Hematopoietic multipotent progenitor cell treated with erythropoietin and hydrocortisone succinate and interleukin-3 and kit ligand, for 15 days (in vitro differentiated cells): ENCODE measurements around the gene LMX1B.
"Not testable (repeated sequence)": the region's sequence is repeated elsewhere in the genome, so short reads cannot be mapped to it uniquely, and the experiment has no call there.

Experiments used
- DNase-seq: peaks from one replicate; pipeline ENCODE4 v3.0.0-alpha.2; 2015; ENCODE audit warnings: low spot score

Gene LMX1B

GRCh38 chr9:126613651-126614050 is at the start of gene LMX1B:
TSS of gene LMX1B (plus strand) at chr9:126613928. CDS start at chr9:126614450, 522 bp downstream.
- no peak for DNase-seq

DNA sequence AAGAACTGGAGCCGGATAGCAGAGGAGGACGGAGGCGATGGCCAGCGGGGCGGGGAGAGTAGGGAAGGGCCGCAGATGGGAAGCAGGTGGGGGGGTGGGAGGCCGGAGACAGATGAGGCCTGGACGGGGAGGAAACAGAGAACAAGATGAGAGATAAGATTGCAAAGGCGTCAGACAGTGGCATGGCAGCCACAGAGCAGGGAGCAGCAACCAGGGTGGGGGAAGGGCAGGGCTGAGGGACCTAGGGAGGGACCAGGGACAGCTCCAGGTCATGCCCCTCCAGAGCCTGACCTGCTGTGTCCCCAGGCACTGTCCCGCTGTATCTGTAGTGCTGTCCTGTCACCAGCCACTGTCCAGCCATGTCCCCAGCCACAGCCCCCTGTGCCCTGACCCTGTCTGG is 49.6 kb upstream of the LMX1B start:
- no peak for DNase-seq

DNA sequence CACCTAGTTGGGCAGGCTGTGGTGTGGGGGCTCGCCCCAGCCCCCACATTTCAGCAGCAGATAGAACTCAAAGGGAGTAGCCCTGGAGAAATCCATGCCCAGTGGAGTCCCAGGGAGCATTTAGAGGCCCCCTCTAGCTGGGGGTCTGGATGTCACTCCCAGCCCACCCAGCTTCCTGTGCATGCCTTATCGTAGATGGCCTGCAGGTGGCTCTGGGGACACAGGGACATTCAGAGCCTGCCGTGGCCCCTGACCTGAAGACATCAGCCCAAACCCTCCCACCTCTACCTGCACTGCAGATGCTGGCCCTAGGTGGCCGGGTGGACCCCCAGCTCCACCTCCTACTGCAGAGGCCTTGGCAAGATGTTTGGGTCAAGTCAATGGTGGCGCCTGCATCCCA is 49.0 kb upstream of the LMX1B start:
- DNase-seq: no peak

DNA sequence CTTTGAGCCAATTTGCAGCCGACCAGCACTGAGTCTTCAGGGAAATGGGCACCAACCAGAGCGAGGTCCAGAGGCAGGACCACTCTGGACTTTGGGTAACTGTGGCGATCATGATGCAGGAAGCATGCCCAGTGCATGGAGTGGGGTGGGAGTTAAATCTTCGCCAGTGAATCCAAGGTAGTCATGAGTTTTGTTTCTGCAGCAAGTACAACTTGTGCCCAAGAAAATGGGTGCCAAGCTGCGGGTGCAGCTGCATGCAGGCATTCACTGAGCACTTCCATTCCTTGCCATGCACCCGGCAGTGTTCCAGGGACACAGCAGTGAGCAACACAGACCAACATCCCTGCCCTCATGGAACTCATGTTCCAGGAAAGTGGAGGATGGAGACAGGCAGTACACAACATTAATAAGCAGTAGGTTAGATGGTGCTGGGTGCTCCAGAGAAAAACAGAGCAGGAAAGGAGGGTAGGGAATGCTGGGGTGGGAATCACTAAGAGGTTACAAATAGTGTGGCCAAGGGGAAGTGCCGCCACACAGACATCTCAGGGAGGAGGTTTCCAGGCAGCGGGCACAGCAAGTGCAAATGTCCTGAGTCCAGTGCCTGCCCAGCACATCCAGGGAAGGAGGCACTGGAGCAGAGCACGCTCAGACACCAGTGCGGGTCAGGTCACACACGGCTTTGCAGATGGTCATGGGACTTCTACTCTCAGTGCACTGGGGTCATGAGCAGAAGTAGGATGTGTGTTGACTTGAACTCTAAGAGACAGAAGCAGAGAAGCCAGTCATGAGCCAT is 48.2 kb upstream of the LMX1B start:
- no peak for DNase-seq

- no peak for DNase-seq
These were observed 44.7 kb upstream of the LMX1B start for GRCh38 chr9:126569036-126569435.

DNA sequence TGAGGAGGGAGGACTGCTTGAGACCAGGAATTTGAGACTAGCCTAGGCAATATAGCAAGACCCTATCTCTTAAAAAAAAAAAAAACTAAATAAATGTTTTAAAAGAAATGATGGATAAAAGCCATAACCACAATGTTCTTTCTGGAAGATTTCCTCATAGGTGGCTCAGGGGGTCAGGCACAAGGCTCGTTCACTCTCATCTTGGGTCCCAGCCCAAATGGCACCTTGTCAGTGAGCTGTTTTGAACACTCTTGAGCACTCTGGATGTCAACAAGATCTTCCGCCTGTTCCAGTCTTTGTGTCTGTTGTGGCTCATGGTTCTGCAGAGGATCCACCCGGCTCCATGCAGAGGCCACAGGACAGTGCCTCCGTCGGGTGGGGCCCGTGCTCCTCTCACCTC is 35.7 kb upstream of the LMX1B start:
- no peak for DNase-seq

DNA sequence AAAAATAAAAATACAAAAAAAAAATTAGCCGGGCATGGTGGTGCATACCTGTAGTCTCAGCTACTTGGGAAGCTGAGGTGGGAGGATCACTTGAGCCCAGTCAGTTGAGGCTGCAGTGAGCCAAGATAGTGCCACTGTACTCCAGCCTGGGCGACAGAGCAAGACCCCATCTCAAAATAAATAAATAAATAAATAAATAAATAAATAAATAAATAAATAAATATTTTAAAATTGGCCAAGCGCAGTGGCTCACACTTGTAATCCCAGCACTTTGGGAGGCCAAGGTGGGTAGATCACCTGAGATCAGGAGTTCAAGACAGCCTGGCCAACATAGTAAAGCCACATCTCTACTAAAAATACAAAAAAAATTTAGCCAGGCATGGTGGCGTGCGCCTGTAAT is 33.4 kb upstream of the LMX1B start:
- DNase-seq: not testable (repeated sequence)

- no peak for DNase-seq
These were observed 31.8 kb upstream of the LMX1B start for GRCh38 chr9:126581893-126582292.

DNA sequence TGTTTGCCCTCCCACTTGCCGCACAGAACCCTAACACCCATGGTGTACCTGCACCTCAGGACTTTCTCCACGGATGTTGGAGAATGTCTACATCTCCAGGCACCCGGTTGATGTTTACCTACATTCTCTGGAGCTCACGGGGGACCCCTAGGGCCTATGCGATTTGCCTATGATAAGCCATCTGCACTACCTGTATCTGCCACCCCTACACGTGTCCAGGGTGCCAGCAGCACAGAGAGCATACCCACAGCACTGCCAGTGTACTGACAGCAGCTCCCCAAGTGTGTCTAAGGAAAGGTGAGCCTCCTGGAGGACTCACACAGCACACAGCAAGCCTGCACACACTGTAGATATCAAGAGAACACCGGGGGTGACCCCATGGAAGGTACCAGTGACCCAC is 31.3 kb upstream of the LMX1B start:
- DNase-seq: no peak

- DNase-seq: no peak
These were observed 30.5 kb upstream of the LMX1B start for GRCh38 chr9:126583144-126583760.

GRCh38 chr9:126584611-126585010 is 29.1 kb upstream of the LMX1B start:
- no peak for DNase-seq

GRCh38 chr9:126586236-126586635 is 27.5 kb upstream of the LMX1B start:
- DNase-seq: no peak

DNA sequence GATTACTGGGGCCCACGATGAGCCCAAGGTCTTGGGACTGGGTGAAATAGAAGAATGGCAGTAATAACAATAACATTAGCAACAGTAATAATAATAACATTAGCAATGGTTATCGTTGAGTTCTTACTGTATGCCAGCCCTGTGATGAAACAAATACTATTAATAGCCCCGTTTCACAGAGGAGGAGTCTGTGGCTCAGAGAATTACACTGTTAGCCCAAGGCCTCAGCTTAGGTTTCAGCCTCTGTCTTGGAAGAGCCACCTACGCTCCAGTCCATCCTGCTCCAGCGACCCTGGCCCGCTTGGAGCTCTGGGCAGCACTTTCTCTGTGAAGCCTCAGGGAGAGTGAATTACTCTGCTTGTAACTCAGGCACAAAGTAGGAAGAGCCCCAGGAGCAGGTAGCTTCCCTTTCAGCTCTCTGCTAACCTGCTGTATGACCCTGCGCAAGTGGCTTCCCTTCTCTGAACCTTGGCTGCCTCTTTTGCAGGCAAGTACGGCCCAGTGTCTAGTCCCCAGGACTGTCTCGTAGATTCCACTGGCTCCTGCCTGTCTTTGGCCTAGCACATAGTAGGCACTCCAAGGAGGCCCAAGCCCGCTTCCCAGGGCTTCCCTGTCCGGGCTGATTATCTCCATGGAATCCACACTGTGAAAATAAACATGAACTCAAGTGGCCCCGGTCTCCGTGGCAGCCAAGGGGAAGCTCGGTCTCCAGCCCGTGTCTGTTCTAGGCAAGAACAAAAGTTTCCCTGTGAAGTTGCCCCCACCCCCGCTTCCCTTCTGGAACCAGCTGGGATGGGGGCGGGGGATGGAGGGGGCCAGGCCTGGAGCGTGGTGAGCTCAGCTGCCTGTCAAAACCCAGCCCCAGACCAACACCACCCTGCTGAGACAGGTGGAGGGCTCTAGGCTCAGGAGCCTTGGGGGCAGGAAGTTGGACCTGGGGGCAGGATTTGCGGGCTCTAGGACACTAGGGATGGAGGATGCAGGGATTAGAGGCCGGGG is 26.2 kb upstream of the LMX1B start:
- DNase-seq: no peak

- no peak for DNase-seq
These were observed 25.1 kb upstream of the LMX1B start for GRCh38 chr9:126588491-126589168.

DNA sequence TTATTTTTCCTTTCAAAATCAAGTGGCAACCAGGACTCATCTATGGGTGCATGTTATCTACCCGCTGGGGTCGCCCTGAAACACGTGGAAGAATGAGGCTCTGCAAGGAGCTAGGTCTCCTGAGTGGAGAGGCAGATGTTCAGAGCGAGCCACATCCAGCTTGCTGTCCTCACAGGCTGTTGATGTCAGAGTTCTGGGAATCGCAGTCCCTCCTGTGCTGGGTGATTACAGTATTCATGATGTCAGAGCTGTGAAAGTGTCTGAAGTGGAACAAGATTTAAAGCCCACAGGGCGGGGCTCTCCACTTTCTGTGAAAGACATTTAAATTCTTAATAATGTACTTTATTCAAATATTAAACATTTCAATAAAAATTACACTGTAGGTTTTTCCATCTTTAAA is 24.4 kb upstream of the LMX1B start:
- no peak for DNase-seq

DNA sequence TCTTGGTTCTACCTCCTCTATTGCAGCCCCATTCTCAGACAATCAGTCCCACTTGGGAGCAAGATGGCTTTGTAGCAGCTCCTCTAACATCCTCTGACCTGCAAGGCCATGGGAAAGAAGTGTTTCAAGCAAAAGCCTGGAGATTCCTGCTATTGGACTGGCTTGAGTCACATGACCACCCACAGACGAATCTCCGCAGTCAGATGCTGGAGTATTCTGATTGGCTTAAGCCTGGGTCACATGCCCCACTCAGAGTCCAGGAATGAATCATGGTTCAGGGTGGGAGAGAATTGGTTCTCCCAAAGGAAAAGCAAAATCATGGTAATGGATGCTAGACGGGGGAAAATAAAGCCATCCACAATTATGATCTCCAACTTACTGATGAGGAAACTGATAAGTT is 22.6 kb upstream of the LMX1B start:
- DNase-seq: no peak

DNA sequence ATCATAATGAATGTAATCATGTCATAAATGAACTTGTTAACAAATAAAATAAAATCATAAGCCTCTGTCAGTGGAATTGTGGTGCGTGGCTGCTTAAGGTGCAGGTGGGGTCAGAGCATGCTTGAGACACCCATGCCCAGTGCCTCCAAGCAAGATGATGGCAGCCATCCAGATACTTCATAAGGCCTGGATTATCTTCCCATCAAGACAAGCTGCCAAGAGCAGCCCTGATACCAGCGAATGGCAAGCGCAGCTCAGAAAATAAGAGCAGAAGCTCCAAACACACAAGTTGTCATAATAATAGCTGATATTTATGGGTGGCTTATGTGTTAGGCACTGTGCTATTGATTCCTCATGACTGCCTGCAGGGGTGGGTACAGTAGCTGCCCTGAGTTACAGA is 21.8 kb upstream of the LMX1B start:
- DNase-seq: no peak

GRCh38 chr9:126592461-126592860 is 21.3 kb upstream of the LMX1B start:
- no peak for DNase-seq

DNA sequence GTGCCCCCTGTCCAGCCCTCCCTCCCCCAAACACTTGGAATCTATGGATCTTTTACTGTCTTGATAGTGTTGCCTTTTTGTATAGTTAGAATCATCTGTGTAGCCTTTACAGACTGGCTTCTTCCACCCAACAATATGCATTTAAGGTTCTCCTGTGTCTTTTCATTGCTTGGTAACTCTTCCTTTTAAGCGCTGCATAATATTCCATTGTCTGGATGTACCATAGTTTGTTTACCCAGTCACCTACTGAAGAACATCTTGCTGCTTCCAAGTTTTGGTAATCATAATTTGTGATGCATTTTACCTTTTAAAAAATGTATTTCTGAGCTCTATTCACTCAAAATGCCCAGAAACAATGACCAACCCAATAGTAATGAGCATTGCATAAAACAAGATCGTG is 17.7 kb upstream of the LMX1B start:
- DNase-seq: no peak

DNA sequence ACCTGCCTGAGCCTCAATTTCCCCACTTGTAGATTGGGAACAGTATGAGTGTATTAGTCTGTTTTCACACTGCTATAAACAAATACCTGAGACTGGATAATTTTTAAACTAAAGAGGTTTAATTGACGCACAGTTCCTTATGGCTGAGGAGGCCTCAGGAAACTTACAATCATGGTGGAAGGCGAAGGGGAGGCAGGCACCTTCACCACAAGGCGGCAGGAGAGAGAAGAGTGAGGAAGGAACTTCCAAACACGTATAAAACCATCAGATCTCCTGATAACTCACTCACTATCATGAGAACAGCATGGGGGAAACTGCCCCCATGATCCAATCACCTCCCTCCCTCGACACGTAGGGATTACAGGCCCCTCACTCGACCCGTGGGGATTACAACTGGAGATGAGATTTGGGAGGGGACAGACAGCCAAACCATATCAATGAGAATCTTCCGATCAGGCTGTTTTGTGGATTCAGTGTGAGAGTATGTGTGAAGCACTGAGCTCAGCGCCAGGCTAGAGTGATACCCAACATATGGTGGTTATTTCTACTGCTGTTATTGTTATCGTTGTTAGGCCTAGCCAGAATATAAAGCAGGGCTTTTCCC is 14.6 kb upstream of the LMX1B start:
- no peak for DNase-seq
